Measurements from ENCODE around the gene TUBGCP6.
A peak's percentile ranks its signal among the peaks of the same experiment; 100 is the strongest.

TUBGCP6 gene

GRCh38 chr22:50251477-50252081 is 6.8 kb upstream of the TUBGCP6 start:
- no peak for DNase-seq (ENCODE audit: low read depth in 4 of 4, low spot score in 1 of 4)

GRCh38 chr22:50250555-50251476 is 6.0 kb upstream of the TUBGCP6 start, which contains the start of gene HDAC10:
Gene HDAC10 (minus strand): TSS chr22:50251265. CDS start chr22:50251032, 233 bp downstream.
- peak in 3 of 4 experiments; percentile 56 to 81 (median 76) for DNase-seq (ENCODE audit: low read depth in 4 of 4, low spot score in 1 of 4)

GRCh38 chr22:50250249-50250554 is 5.4 kb upstream of the TUBGCP6 start:
- no peak for DNase-seq (ENCODE audit: low read depth in 4 of 4, low spot score in 1 of 4)

- DNase-seq (ENCODE audit: low read depth in 4 of 4, low spot score in 1 of 4) = no peak
Observed at GRCh38 chr22:50249341-50250248, 4.8 kb upstream of the TUBGCP6 start.

GRCh38 chr22:50248196-50249081 is 3.6 kb upstream of the TUBGCP6 start:
- no peak for DNase-seq (ENCODE audit: low read depth in 4 of 4, low spot score in 1 of 4)

GRCh38 chr22:50247748-50248147 is 2.9 kb upstream of the TUBGCP6 start:
- DNase-seq (ENCODE audit: low read depth in 4 of 4, low spot score in 1 of 4) = no peak

- no peak for DNase-seq (ENCODE audit: low read depth in 4 of 4, low spot score in 1 of 4)
Observed at GRCh38 chr22:50246242-50247175, 1.7 kb upstream of the TUBGCP6 start.

GRCh38 chr22:50245214-50246072 is 620 bp upstream of the TUBGCP6 start:
- DNase-seq (ENCODE audit: low read depth in 4 of 4, low spot score in 1 of 4) = no peak

- no peak for DNase-seq (ENCODE audit: low read depth in 4 of 4, low spot score in 1 of 4)
Observed at GRCh38 chr22:50243685-50244419, 971 bp downstream of the TUBGCP6 start.

GRCh38 chr22:50242406-50242949 is 2.3 kb downstream of the TUBGCP6 start:
- DNase-seq (ENCODE audit: low read depth in 4 of 4, low spot score in 1 of 4) = no peak

- DNase-seq (ENCODE audit: low read depth in 4 of 4, low spot score in 1 of 4) = no peak
Observed at GRCh38 chr22:50238755-50239154, 6.1 kb downstream of the TUBGCP6 start.

GRCh38 chr22:50236731-50237409 is 8.0 kb downstream of the TUBGCP6 start:
- DNase-seq (ENCODE audit: low read depth in 4 of 4, low spot score in 1 of 4) = no peak

GRCh38 chr22:50233223-50233622 is 11.6 kb downstream of the TUBGCP6 start:
- DNase-seq (ENCODE audit: low read depth in 4 of 4, low spot score in 1 of 4) = no peak

- no peak for DNase-seq (ENCODE audit: low read depth in 4 of 4, low spot score in 1 of 4)
Observed at GRCh38 chr22:50232481-50233151, 12.2 kb downstream of the TUBGCP6 start.

- no peak for DNase-seq (ENCODE audit: low read depth in 4 of 4, low spot score in 1 of 4)
Observed at GRCh38 chr22:50229370-50229769, 15.5 kb downstream of the TUBGCP6 start.

GRCh38 chr22:50228366-50228765 is 16.5 kb downstream of the TUBGCP6 start:
- DNase-seq (ENCODE audit: low read depth in 4 of 4, low spot score in 1 of 4) = no peak
